Muscle of back (tissue), 11 donors: ENCODE measurements around the gene FLII. TPM values are rescaled to one million over a fixed set of nuclear protein-coding genes. Genes with fewer than 3 reads are reported as not detected.
"Not testable (repeated sequence)": the region's sequence is repeated elsewhere in the genome, so short reads cannot be mapped to it uniquely, and the experiment has no call there.

Experiments used
- DNase-seq, 3 donors: peaks; one replicate each; pipeline versions ENCODE4 v3.0.0 to v3.0.0-alpha.2; 2013
- polyA plus RNA-seq, 10 donors: library from polyadenylated mRNA; unstranded; fragments of 120-200 nt; gene quantifications; one replicate each; pipeline ENCODE4 v1.2.1, GENCODE V29; 2013; ENCODE audit not compliant: insufficient read length in 10 of 10

FLII gene
- polyA plus RNA-seq, 10 donors: 139 to 177 (median 156) TPM

- peak; percentile 34 to 90 (median 69) for DNase-seq
These were observed 34.0 kb downstream of the FLII start for GRCh38 chr17:18224387-18225120.

- no peak for DNase-seq
These were observed 34.5 kb downstream of the FLII start for GRCh38 chr17:18224053-18224386.

GRCh38 chr17:18218756-18219415, 39.7 kb downstream of the FLII start:
- DNase-seq: peak in 2 of 3 donors; percentile 29 to 69

GRCh38 chr17:18217412-18218015, 41.0 kb downstream of the FLII start:
- peak; percentile 49 to 83 (median 74) for DNase-seq

- DNase-seq: not testable (repeated sequence)
These were observed 41.6 kb downstream of the FLII start for GRCh38 chr17:18216906-18217305.

- no peak for DNase-seq
These were observed 44.8 kb downstream of the FLII start for GRCh38 chr17:18213666-18214270.

- DNase-seq: no peak
These were observed 50.4 kb downstream of the FLII start for GRCh38 chr17:18208092-18208491.

GRCh38 chr17:18206962-18207361, 51.6 kb downstream of the FLII start:
- no peak for DNase-seq

- no peak for DNase-seq
These were observed 52.7 kb downstream of the FLII start for GRCh38 chr17:18205861-18206260.

- no peak for DNase-seq
These were observed 55.2 kb downstream of the FLII start for GRCh38 chr17:18203308-18203707.

GRCh38 chr17:18201108-18201507, 57.4 kb downstream of the FLII start:
- DNase-seq: no peak

GRCh38 chr17:18198530-18198929, 60.0 kb downstream of the FLII start:
- DNase-seq: no peak

GRCh38 chr17:18197535-18198194, 60.9 kb downstream of the FLII start:
- DNase-seq: no peak

GRCh38 chr17:18195246-18195645, 63.3 kb downstream of the FLII start:
- DNase-seq: no peak

Other genes starting within 250 kb of the FLII start
- gene ATPAF2, start 219.6 kb downstream of the FLII start, polyA plus RNA-seq: 10 to 100 TPM; 13.5 to 19.9 (median 14.5) TPM
- gene GID4, start 219.3 kb downstream of the FLII start, polyA plus RNA-seq: 10 to 100 TPM in 9 of 10 donors, 1 to 10 TPM in 1; 9.9 to 13.9 (median 11.5) TPM
- gene DRG2, start 170.8 kb downstream of the FLII start, polyA plus RNA-seq: 10 to 100 TPM; 22.4 to 27.3 (median 23.9) TPM
- 1 to 10 TPM in 5 of 10 donors, under 1 TPM in 5; 0.72 to 2.0 (median 1.1) TPM for gene MYO15A, start 150.0 kb downstream of the FLII start, polyA plus RNA-seq
- 10 to 100 TPM; 59.0 to 76.1 (median 67.5) TPM for gene ALKBH5, start 74.9 kb downstream of the FLII start, polyA plus RNA-seq
- gene LLGL1, start 33.1 kb downstream of the FLII start, polyA plus RNA-seq: 10 to 100 TPM; 17.0 to 32.1 (median 23.0) TPM
- gene MIEF2, start 1.9 kb upstream of the FLII start, polyA plus RNA-seq: 10 to 100 TPM in 6 of 10 donors, 1 to 10 TPM in 4; 8.7 to 13.8 (median 10.3) TPM
- 10 to 100 TPM; 20.5 to 37.2 (median 28.5) TPM for gene TOP3A, start 56.3 kb upstream of the FLII start, polyA plus RNA-seq
- gene SMCR8, start 56.6 kb upstream of the FLII start, polyA plus RNA-seq: 1 to 10 TPM; 7.3 to 9.6 (median 8.5) TPM
- 10 to 100 TPM in 6 of 10 donors, 1 to 10 TPM in 4; 6.6 to 14.2 (median 10.3) TPM for gene SHMT1, start 104.8 kb upstream of the FLII start, polyA plus RNA-seq
- under 1 TPM in 1 of 10 donors, not detected in 9; 0.24 TPM for gene EVPLL, start 119.0 kb upstream of the FLII start, polyA plus RNA-seq
- gene LGALS9C, start 218.1 kb upstream of the FLII start, polyA plus RNA-seq: under 1 TPM in 2 of 10 donors, not detected in 8; 0.21 to 0.25 TPM